ENCODE data around the gene ZNF217. TPM values are rescaled to one million over a fixed set of nuclear protein-coding genes. Genes with fewer than 3 reads are reported as not detected.
"Not testable (repeated sequence)": the region's sequence is repeated elsewhere in the genome, so short reads cannot be mapped to it uniquely, and the experiment has no call there.

Gene ZNF217
- total RNA-seq, 1 experiment from 2014 or later = 45.6 TPM

DNA sequence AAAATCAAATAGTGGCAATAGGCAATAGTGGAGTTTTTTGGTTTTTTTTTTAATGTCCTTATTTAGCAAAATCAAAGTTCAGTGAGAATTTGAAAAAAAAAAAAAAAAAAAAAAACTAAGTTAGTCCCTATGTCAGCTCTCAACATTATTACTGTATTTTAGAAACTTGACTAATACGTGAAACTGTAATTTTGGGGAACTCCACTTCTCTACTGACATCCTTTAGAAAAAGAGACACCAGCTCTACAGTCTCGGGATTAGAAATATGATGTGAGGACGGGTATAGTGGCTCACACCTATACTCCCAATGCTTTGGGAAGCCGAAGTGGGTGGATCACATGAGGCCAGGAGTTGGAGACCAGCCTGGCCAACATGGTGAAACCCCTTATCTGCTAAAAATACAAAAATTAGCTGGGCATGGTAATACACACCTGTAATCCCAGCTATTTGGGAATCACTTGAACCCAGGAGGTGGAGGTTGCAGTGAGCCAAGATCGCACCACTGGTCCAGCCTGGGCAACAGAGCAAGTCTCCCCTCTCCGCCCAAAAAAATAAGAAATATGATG is 8.6 kb downstream of the ZNF217 start:
- Histone ChIP-seq H3F3A (ENCODE audit: low read length, unreplicated experiment) (peaks cover 12% of the 10 kb centered on the region), H3K79me2 (ENCODE audit: low read length) (peaks cover 100% of the 10 kb centered on the region), H3K4me2 (ENCODE audit: low read length) (peak overlapping the region; percentile 86), H3K27ac (ENCODE audit: low read length) (0 out of 2 replicates have a peak overlapping the region, but pooled peaks have one; percentile 88), H3K36me3 (ENCODE audit: low read depth, low read length) (peaks cover 27% of the 10 kb centered on the region), H3K4me1 (ENCODE audit: insufficient read depth, low read length) (peaks cover 86% of the 10 kb centered on the region)
- H3K27me3 ChIP-seq (ENCODE audit: low read length); H3K9me2 ChIP-seq (replicated peaks; ENCODE audit: low read length); H3K9me3 ChIP-seq (ENCODE audit: low read length); H3K9ac ChIP-seq (ENCODE audit: low read length); ATAC-seq; intact Hi-C loops (cut with micrococcal nuclease); H3K4me3 ChIP-seq (ENCODE audit: low read length); DNase-seq; H4K20me1 ChIP-seq (ENCODE audit: low read length); BruUV-seq (replicated peaks); H2AFZ ChIP-seq (ENCODE audit: low read length): not testable (repeated sequence)
- CTCF ChIA-PET = interaction anchor here (0.6 kb wide), 1 partner anchor 153 kb away, joined by 9 read pairs; no protein-coding TSS in a partner anchor
- POLR2A ChIA-PET (ENCODE audit: unreplicated experiment) = interaction anchor here (0.5 kb wide), 1 partner anchor 201 kb away, joined by 3 read pairs; no protein-coding TSS in a partner anchor

DNA sequence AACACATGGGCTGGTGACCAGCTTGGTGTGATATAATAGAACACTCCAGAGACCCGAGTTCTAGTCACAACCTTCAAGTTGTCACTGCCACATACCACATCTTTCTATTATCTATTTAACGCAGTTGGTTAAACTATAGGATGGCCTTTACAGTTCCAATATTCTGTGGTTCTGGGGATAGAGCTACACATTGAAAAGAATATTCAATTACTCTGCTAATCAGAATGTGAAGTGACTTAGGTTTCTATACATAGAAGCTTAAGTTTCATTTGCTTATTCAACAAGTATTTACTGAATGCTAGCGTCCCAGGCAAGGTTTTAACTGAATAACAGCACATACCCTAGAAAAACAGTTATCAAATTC is 9.1 kb downstream of the ZNF217 start:
- H3K4me1 ChIP-seq (ENCODE audit: insufficient read depth, low read length) = peaks cover 86% of the 10 kb centered on the region
- ATAC-seq, CTCF ChIA-PET: not testable (repeated sequence)

DNA sequence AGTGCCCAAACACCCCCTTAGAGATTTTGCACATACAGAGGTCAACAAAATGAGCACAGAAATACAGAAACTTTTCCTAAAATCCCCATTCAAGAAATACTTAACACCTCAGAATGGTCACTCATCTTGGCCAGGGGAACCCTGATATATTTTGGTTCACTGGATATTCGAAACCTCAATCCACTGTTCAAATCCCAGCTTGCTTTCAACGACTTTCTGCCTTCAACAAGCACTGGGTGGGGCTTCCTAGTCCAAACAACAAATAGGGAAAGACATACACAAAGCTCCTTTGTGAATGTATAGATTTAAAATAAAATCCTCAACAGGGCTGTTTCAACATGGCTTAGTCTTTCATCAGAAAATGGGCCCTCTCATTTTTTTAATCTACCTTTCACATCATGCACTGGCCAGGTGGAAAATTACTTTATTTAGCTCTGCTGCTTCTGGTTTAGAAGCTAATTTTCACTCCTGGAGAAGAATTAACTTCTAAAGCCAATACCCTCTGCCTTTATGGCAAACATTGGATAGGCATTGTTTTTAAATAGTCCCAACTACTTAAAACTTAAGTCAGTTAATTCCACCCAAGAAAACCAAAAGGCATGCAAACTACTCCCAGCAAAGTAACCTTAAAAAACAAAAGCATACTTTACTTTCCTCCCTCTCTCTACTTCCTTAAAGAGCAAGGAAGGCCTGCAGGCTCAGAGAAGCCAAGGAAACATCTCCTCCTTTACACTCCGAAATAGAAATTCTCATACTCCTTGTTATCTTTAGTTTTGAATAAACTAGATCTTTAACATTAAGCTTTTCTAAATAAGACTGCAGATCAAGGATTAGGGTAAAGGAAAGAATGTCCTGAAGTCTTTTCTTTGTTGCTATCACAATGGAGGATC is 9.7 kb downstream of the ZNF217 start:
- H3K9me3 ChIP-seq (ENCODE audit: low read length); H4K20me1 ChIP-seq (ENCODE audit: low read length); intact Hi-C loops (cut with micrococcal nuclease); H2AFZ ChIP-seq (ENCODE audit: low read length); BruUV-seq (replicated peaks); H3K9me2 ChIP-seq (replicated peaks; ENCODE audit: low read length); H3K27me3 ChIP-seq (ENCODE audit: low read length): not testable (repeated sequence)
- CTCF ChIA-PET = interaction anchor here (0.9 kb wide), 1 partner anchor 355 kb away, joined by 4 read pairs; no protein-coding TSS in a partner anchor
- Histone ChIP-seq H3K27ac (ENCODE audit: low read length) (peak overlapping the region; percentile 88), H3K9ac (ENCODE audit: low read length) (peak overlapping the region; percentile 85), H3K4me1 (ENCODE audit: insufficient read depth, low read length) (peaks cover 86% of the 10 kb centered on the region), H3K4me3 (ENCODE audit: low read length) (peak overlapping the region; percentile 75), H3K79me2 (ENCODE audit: low read length) (peaks cover 100% of the 10 kb centered on the region), H3K36me3 (ENCODE audit: low read depth, low read length) (peaks cover 31% of the 10 kb centered on the region), H3F3A (ENCODE audit: low read length, unreplicated experiment) (peaks cover 21% of the 10 kb centered on the region), H3K4me2 (ENCODE audit: low read length) (peak overlapping the region; percentile 86)
- DNase-seq = peak; percentile 57
- POLR2A ChIA-PET (ENCODE audit: unreplicated experiment) = interaction anchor here (0.7 to 1.6 kb wide), 4 partner anchors 10 to 190 kb away, joined by 3 to 15 read pairs (median 4); partner anchors contain the start of gene ZNF217
- ATAC-seq = peak; percentile 15

More for the DNA sequence above, 9.1 kb downstream of the ZNF217 start:
- peak overlapping the region; percentile 11; the same call in 1 of the 2 replicates for H3K9ac ChIP-seq (ENCODE audit: low read length)
- H3K27me3 ChIP-seq (ENCODE audit: low read length); H2AFZ ChIP-seq (ENCODE audit: low read length); BruUV-seq (replicated peaks); H3K4me3 ChIP-seq (ENCODE audit: low read length); intact Hi-C loops (cut with micrococcal nuclease); H3K9me2 ChIP-seq (replicated peaks; ENCODE audit: low read length); DNase-seq; H4K20me1 ChIP-seq (ENCODE audit: low read length); POLR2A ChIA-PET (ENCODE audit: unreplicated experiment); H3K9me3 ChIP-seq (ENCODE audit: low read length): not testable (repeated sequence)
- H3K27ac ChIP-seq (ENCODE audit: low read length) = peak overlapping the region; percentile 88
- H3F3A ChIP-seq (ENCODE audit: low read length, unreplicated experiment) = peaks cover 17% of the 10 kb centered on the region
- H3K79me2 ChIP-seq (ENCODE audit: low read length) = peaks cover 100% of the 10 kb centered on the region
- peaks cover 31% of the 10 kb centered on the region for H3K36me3 ChIP-seq (ENCODE audit: low read depth, low read length)
- peak overlapping the region; percentile 86 for H3K4me2 ChIP-seq (ENCODE audit: low read length)

DNA sequence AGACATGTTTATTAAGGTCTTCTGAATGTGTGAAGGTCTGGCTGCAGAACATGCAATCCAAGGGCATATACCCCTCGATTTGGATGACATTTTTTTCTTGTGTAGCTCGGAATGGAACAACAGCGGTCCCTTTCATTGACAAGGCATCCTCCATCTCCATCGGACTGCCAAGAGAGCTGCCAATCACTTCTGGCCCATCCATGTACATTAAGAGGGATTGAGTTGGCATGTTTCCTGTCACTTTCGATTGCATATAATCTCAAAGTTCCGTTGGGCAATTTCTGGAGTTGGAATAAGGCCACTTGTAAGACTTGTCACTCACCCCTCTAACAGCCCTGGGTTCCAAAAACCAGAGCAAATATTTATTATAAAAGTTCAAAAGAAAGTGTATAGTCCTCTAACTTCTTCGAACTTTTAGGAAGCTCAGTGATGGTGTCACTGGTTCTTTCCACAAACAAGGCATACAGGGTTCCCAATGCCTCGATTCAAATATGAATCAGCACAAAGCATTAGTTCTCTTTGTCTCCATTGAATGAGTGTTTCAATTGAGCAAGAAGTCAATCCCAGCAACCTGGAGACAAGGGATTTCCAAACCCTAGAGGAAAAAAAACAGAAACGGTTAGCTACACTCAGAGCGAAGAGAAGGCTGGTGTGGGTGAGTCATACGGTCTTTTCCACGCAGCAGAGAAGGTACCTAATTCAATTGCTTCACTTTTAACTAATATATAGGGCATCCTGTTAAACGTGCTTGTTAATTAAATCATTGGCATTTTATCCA is 10.9 kb downstream of the ZNF217 start:
- BruUV-seq (replicated peaks) = TSS peak; percentile 16
- peak; percentile 30 for ATAC-seq
- H3K36me3 ChIP-seq (ENCODE audit: low read depth, low read length) = peaks cover 38% of the 10 kb centered on the region
- ChIA-PET CTCF (interaction anchor here (0.5 to 0.9 kb wide), 4 partner anchors 15 to 357 kb away, joined by 3 to 4 read pairs (median 3); no protein-coding TSS in a partner anchor), POLR2A (ENCODE audit: unreplicated experiment) (interaction anchor here (0.6 to 1.6 kb wide), 6 partner anchors 9 to 191 kb away, joined by 3 to 15 read pairs (median 3); partner anchors contain the start of gene ZNF217)
- peak overlapping the region; percentile 85 for H3K9ac ChIP-seq (ENCODE audit: low read length)
- peak overlapping the region; percentile 75 for H3K4me3 ChIP-seq (ENCODE audit: low read length)
- H3K79me2 ChIP-seq (ENCODE audit: low read length) = peaks cover 100% of the 10 kb centered on the region
- DNase-seq = peak; percentile 98
- H3K9me3 ChIP-seq (ENCODE audit: low read length) = no peaks in the 10 kb centered on the region
- H3K4me2 ChIP-seq (ENCODE audit: low read length) = peak overlapping the region; percentile 86
- peaks cover 87% of the 10 kb centered on the region for H3K4me1 ChIP-seq (ENCODE audit: insufficient read depth, low read length)
- intact Hi-C loops (cut with micrococcal nuclease) = no loop called here
- H3K27me3 ChIP-seq (ENCODE audit: low read length) = no peaks in the 10 kb centered on the region
- peak overlapping the region; percentile 88 for H3K27ac ChIP-seq (ENCODE audit: low read length)
- TF ChIP-seq EZH2 (IDR thresholded peaks at IDR 0.05; ENCODE audit: low read length, unreplicated experiment) (no peak), EZH2phosphoT487 (IDR thresholded peaks at IDR 0.05; ENCODE audit: borderline replicate concordance, low read length) (no peak)
- TF ChIP-seq, protein P1, sequence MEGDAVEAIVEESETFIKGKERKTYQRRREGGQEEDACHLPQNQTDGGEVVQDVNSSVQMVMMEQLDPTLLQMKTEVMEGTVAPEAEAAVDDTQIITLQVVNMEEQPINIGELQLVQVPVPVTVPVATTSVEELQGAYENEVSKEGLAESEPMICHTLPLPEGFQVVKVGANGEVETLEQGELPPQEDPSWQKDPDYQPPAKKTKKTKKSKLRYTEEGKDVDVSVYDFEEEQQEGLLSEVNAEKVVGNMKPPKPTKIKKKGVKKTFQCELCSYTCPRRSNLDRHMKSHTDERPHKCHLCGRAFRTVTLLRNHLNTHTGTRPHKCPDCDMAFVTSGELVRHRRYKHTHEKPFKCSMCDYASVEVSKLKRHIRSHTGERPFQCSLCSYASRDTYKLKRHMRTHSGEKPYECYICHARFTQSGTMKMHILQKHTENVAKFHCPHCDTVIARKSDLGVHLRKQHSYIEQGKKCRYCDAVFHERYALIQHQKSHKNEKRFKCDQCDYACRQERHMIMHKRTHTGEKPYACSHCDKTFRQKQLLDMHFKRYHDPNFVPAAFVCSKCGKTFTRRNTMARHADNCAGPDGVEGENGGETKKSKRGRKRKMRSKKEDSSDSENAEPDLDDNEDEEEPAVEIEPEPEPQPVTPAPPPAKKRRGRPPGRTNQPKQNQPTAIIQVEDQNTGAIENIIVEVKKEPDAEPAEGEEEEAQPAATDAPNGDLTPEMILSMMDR (conservative IDR thresholded peaks at IDR 0.05; ENCODE audit: low read depth, low read length) = no peak
- H3K9me2 ChIP-seq (replicated peaks; ENCODE audit: low read length) = no peaks in the 10 kb centered on the region
- 0 out of 2 replicates have a peak, but pooled peaks cover 6% of the 10 kb centered on the region for H4K20me1 ChIP-seq (ENCODE audit: low read length)
- no peak overlapping the region for H2AFZ ChIP-seq (ENCODE audit: low read length)
- peaks cover 22% of the 10 kb centered on the region for H3F3A ChIP-seq (ENCODE audit: low read length, unreplicated experiment)

Data from PC-3 (cell line).